Left renal cortex interstitium (tissue), 4 donors: ENCODE data around the gene BRINP3. TPM values are rescaled to one million over a fixed set of nuclear protein-coding genes. Genes with fewer than 3 reads are reported as not detected.
"Not testable (repeated sequence)": the region's sequence is repeated elsewhere in the genome, so short reads cannot be mapped to it uniquely, and the experiment has no call there.

Source experiments
- DNase-seq, 4 donors: peaks; one replicate each; pipeline ENCODE4 v3.0.0-alpha.2; 2013; ENCODE audit warnings: low read depth in 4 of 4, low spot score in 2 of 4, missing footprints in 1 of 4
- polyA plus RNA-seq, 4 donors: library from polyadenylated mRNA; unstranded; fragments of 120-200 nt; gene quantifications; one replicate each; pipeline ENCODE4 v1.2.1, GENCODE V29; 2013; ENCODE audit not compliant: insufficient read length in 4 of 4

The BRINP3 gene
- 1 to 10 TPM; 3.1 to 7.0 (median 5.0) TPM for polyA plus RNA-seq

DNA sequence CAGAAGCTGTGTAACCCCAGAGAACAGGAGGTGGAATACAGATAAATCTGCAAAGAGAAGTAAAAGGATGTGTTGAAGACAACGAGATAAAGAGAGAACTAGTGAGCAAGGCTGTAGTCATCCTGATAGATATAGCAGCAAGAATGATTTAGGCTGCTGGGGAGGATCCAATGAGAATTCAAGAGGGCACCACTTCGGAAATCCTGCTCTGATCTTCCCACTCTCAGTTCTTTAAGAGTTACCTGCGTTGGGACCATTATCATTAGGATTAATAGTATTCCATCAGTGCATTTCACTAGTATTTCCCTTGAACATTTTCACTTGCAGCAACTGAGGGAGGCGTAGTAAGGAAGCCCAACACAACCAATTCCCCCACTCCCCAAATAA is at the start of gene BRINP3:
Gene BRINP3 (minus strand): TSS at position 103 of the 387 bp plus-strand sequence.
- no peak for DNase-seq

DNA sequence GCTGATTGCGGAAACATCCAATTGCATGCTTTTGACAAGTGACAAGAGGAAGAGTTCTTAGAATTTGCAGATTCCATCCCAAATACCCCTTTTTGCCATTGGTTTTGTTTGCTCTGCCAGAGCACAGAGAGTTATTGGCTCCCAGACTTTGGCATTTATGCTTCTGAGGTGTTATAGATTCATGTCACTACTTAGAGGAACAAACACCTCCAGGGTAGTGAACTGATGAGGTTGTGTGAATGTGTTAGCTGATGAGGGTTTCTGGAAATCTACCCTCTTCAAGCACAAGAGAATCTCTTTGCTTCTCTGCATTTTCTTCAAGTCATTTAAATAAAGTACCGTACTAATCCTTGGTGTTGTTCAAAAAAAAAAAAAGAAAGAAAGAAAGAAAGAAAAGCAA is 33.9 kb upstream of the BRINP3 start:
- DNase-seq, result no peak

DNA sequence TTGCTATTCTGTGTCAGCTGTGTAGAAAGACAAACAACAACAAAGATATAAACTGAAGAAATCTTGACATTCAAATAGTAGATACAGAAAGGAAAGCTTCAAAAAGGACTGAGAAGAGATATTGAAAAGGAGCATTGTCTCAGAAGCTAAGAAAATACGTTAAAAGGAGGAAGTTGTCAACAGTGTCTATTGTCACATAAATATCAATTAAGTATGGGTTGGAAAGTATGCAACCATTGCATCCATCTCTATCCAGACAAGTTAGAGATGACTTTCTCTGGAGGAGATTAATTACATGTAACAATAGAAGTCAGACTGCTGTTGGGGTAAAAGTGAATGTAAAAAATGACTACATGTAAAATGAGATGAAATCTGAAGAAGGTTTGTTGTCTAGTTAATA is 29.7 kb upstream of the BRINP3 start:
- DNase-seq, result no peak

DNA sequence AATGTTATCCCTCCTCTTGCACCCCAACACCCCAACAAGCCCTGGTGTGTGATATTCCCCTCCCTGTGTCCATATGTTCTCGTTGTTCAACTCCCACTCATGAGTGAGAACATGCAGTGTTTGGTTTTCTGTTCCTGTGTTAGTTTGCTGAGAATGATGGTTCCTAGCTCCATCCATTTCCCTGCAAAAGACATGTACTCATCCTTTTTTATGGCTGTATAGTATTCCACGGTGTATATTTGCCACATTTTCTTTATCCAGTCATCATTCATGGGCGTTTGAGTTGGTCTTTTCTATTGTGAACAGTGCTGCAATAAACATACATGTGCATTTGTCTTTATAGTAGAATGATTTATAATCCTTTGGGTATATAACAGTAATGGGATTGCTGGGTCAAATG is 26.9 kb upstream of the BRINP3 start:
- not testable (repeated sequence) for DNase-seq

DNA sequence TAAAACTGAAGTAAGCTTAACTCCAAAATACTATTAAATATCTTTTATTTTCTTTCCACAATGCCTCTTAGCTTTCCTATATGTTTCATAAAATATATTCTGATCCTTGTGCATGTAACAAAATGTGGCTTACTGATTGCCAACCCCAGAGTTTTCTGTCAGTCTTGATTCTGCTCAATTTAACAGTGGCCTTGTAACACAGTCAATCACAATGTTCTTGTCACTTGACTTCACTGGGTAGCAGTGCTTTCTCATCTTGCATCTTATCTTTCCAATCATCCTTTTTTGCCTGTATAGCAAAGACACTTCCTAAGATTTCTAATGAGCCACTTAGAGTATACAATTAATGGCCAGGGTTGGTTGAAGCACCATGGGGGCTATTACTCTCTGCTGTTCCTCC is 19.9 kb upstream of the BRINP3 start:
- DNase-seq, result no peak

DNA sequence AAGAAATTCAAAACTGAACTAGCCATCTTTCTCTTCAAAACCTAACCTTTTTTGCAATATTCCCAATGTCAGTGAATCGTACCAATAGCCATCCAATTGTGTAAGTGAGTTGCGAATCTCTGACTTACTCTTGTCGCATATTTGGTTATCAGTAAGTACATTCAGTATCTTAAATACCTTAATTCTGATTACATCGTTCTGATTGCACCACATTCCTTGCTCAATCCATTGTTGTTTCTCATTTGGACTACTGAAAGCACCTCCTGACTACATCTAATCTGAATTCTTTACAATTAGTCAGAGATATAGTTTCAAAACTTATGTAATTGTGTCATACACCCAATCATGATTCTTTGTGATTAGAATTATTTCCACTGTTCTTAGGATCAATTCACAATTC is 16.8 kb upstream of the BRINP3 start:
- DNase-seq, result no peak

DNA sequence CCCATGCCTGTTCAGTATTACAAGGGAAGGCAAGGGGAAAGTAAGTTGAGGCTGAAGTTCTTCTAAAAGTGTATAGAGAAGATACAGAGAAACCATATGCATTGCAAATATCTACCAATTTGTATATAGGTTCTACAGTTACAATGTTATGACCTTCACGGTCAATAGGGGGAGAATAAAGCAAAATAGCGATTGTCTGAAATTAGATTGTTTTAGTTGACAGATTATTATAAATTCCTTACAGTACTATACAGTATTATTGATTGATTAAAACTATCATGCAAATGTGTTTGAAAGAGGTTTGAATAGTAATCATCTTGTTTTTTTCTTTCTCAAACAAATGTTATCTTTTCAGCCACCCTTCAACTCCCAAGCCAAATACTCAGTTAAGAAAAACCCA is 13.7 kb upstream of the BRINP3 start:
- no peak for DNase-seq

DNA sequence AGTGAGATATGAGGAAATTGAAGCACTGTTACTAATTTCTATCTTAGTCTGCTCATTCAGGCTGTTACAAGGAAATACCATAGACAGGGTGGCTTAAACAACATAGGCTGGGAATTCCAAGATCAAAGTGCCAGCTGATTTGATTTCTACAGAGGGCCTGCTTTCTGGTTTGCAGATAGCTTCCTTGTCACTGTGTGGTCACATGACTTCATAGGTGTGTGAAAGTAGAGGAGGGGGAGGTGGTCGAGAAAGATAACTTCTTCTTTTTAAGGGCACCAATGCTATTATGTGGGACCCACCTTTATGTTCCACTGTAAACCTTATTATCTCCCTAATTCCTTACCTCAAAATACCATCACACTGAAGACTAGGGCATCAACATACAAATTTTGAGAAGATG is 6.4 kb upstream of the BRINP3 start:
- DNase-seq, result no peak

DNA sequence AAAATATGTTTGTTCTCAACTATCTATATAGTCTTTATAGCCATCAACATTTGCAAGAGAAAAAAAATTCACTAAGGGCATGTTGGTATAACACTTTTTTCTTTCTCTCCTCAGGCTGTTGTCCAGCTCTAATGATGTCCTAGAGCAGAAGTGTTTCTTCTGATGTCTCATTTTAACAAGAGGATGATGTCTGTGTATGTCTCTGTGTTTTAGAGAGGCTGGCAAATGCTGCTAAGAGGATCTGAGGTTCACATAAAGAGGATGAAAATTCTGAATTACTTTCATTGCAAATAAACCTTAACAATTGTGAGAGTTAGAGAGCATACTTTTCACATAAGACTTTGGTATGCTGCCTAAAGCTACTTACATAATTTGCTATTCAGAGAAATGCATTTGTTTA is 2.6 kb upstream of the BRINP3 start:
- no peak for DNase-seq

DNA sequence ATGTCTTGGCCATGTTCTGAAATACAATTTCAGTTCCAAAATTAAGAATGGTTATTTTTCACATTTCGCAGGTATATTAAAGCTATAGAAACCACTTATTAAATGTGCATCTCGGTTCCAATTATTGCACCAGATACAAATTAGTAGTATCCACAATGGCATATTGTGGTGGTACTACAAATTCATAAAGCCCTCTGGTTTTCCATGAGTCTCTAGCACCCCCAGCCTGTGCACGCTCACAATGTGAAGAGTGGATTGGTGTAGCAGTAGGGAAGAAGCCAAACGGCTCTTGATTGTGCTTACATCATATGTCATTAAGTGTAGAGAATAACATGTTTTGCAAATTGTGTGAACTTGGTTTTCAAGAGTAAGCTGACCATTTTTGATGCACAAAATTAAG is 1.9 kb upstream of the BRINP3 start:
- no peak for DNase-seq

DNA sequence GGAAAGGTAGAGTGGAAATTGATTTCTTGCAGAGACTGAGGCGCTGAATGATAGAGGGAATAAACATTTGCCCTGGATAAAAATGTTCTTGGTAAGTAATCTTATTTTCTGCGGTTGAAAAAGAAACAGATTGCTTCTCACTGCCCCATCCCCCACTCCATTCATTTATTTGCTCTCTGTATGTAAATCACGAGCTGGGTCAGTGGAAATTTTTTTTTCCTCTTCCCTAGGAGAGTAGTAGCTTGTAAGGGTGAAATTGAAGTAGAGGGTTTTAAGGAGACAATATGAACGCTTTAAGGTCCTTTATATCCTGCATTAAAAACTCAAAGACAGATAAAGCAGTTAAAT is 1.4 kb upstream of the BRINP3 start:
- no peak for DNase-seq

DNA sequence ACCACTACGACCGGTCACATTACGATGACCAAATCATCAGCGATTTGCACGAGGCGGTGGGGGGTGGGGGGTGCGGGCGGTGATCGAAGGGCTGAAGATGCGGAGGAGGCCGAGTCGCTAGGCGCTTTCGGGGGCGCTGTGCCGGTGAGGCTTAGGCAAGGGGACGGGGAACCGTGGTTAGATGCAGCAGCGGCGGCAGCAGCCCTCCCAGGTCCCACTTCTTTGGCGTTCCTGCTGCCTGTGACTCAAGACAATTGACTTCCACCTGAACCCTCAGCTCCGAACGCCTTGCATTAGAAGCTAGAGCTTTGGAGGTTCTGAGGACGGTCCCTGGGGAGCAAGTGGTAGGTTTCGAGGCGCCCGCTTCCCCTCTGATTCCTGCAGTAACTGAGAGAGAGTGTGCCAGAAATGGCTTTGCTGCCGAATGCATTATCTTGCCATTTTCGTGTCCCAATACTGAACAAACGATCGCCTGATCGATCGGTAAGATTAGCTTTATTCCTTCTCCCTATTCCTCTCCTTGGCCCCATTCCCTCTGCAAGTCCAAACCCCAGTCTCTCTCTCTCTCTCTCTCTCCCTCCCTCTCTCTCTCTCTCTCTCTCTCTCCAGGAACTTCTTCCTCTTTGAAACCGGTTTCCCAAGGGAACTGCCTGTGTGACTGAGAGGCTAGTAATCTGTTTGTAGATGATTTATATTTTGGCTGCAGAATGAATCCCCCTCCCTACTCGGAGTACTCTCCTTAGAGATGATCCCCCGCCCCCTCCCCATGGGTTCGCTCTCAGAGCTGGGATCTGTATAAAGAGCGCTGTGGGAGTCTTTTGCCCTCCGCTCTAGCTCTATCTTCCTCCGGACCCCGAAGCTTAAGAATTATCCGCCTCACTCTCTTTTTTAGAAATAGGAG is 735 bp upstream of the BRINP3 start:
- peak in 1 of 4 donors; percentile 52 for DNase-seq

DNA sequence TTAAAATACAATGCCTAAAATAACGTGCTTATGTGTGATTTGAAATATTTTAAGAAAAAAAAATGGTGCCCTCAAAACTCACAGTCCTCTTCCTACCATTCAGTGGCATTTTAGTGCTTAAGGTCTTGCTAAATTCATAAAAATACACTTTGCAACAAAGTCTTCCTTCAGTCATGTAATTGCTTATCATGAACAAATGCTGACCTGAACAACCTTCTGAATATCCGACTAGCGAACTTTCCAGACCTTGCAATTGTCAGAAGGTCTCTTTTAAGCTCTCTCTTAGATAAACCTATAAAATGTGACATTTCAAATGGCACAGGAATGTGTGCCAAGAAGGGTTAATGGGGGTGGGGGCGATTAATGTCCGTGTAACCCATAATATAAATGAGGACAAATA is 858 bp downstream of the BRINP3 start:
- DNase-seq, result no peak

DNA sequence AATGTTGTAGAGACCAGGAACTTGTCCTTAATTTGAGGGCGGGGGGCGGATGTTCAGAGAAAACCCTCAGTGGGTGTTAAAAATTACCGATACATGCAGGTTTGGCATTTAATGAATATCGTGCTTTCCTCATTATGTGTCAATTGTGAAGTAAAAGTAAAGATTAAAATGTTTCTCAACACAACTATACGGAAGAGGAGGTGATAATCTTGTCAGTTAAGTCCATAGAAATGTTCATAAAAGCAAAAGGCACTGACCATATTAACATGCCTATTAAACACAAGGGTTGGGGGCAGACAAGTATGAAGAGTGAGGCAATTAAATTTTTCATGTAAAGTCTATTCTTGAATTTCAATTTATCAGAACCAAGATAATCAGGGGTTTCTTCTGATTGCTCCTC is 1.3 kb downstream of the BRINP3 start:
- no peak for DNase-seq

DNA sequence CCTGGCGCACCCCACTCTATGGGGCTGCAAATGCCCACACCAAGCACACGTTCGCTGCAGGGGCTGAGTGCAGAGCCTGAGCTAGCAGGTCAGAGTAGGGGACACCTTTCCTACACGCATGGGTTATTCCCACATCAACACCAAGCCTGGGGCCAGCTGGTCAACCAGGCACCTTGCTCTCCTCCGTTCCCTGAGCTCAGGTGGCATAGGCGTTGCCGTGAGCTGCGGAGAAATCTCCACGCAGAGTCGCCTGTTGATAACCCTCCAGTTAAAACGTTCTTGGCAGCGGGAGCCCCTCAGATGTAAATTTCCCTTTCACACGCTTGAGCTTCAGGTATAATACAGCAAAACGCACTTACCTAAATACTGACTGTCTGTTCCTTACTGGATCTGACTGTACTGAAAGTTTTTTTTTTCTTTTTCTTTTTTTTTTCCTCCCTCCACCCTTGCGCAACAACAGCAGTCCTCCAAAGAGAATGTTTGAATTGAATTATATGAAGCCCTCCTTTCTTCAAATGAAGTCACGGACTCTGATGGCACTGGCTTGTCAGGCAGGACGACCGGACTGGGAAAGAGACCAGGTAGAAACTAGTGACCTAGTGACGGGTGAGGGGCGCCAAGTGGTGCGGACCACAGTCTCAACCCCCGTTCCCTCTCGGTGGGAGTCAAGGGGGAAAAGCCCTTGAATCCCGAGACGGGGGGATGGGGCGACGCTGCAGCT is 2.1 kb downstream of the BRINP3 start:
- DNase-seq, result no peak

DNA sequence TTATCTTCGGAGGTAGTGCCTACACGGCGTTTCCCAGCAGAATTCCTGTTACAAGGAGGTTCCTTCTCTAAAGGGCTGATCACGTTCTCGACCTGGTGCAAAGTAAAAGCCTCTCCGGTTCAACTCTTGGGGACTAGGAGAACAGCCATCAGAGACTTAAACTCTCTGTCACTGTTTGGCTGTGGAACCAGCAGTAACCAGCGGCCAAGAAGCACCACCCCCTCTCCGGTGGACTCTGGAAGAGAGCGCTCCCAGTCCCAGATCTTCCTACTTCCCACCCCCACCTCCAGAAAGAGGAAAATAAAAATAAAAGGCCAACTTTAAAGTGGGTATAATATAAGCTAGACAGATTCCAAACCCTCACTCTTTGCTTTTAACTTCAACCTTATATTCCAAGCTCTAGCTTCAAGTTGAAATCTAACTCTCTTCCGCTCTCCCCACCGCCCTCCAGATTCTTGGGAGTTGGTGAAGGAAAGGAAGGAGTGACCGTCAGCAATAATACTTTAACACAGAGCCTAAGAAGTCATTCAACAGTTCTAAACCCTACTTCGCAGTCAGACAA is 2.9 kb downstream of the BRINP3 start:
- DNase-seq, result no peak

DNA sequence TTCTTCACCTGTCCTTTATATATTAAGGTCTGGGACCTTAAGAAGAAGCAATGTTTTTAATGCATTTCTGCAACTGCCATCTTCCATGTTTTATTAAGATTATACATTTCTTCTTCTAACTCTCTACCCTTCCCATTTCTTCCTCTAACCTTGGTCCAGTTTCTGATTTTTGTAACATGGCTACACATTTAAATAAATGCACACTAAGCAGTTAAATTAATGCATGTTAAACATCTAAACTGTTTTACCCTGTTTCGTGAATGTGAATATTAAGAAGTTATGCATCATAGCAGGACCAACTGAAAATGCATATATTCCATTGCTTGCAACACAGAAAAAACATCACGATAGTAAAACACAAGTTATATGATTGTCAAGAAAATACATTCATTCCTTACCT is 3.7 kb downstream of the BRINP3 start:
- DNase-seq, result no peak

DNA sequence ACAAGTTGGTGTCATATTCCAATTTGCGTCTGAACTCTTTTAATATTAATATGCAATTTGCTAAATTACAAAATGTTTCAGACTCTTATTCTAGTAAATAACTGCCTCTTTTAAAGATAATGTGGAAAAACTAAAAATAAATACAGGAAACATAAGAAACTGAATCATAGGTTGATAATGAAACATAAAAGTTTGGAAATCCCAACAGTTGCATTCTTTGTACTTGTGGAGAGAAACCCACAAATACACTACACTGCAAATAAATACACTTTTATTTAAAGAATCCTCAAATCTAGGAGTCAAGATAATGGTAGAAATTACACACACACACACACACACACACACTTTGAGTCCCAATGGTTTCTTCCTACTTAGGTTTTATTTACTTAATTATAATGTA is 5.2 kb downstream of the BRINP3 start:
- no peak for DNase-seq

DNA sequence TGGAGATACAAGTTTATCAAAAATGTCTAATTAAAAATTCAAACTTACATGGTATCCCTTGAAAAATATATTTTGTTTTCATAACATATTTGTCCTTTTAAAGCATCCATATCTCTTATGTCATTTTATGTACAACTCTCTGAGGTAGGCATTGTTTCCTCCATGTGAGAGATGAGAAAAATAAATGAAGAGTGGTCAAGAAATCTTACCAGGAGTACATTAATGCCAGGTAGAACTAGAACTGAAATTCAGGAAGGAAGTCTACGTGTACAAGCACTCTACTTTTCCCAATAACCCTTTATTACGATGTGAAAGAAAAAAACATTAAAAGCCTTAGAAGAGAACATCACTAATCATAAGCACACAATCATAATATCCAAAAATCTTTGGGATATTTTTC is 5.6 kb downstream of the BRINP3 start:
- no peak for DNase-seq

DNA sequence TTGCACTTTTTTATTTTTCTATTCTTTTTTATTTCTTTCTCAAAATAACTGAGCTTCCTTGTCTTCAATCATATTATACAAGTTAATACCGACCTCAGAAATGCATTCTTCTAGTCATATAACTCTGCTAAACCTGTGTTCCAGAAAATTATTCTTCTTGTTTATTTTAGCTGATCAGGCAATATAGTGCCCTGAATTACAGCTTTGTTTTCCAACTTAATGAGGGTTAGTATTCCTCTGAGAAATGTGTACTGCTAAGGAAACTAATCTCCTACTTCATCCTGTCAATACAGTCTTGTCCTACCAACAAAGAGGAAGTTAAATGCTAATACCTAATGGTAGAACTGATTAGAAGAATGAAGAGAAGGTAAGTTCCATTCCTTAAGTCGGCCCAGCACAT is 13.0 kb downstream of the BRINP3 start:
- DNase-seq, result no peak

DNA sequence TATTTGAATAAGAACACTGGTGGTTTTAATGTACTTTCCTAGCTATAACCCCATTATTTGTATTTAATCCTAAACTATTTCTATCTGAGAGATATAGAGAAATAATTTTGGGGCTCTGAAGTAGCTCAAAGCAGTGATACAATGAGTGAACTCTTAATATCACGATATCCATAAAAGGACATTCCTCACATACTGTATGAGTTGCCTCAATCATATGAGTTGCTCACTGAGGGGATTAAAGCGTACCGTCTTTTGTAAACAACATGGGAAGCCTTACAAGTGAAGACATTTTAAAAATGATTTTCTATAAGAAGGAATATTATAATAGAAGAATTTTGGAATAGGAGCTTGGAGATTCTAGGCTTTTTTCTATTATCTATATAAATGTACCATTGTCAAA is 21.5 kb downstream of the BRINP3 start:
- DNase-seq, result no peak

DNA sequence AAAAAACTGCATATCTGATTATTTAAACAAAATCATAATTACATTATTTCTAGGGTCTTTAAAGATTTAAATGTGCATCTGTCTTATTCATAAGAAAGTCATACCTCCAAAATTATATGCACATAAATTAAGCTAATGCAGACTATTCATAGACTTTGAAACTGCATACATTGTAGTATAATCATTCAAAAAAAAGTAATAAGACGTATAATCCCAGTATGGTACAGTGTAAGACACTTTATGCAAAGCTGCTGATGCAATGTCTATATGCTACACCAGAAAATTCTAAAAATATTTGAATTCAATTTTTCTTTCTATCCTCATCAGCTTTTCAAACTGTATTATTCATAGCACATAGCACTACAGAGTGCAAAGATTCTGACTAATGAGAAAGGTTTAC is 22.0 kb downstream of the BRINP3 start:
- DNase-seq, result no peak
